Measurements from ENCODE around the gene RARRES1.

The RARRES1 gene

GRCh38 chr3:158685159-158685558 is 47.1 kb downstream of the RARRES1 start:
- DNase-seq (ENCODE audit: low read depth): no peak

GRCh38 chr3:158683230-158683962 is 48.9 kb downstream of the RARRES1 start:
- DNase-seq (ENCODE audit: low read depth): no peak

DNA sequence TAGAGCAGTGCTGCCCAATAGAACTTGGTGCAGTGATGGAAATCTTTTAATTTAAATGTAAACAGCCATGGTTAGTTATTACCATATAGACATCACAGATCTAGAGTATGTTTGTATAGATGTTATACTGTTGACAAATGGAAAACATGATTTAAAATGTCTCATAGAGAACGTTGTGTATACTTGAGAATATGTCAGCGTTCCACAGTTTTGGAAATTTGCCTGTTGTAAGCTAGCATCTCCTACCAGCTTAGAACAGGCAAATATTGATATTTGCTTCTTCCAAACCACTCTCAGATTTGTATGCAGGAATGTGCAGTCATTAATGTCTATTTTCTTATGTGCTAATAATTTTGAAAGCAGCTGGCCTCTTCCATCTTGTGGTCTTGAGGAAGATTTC is 51.4 kb downstream of the RARRES1 start:
- DNase-seq (ENCODE audit: low read depth): no peak

DNA sequence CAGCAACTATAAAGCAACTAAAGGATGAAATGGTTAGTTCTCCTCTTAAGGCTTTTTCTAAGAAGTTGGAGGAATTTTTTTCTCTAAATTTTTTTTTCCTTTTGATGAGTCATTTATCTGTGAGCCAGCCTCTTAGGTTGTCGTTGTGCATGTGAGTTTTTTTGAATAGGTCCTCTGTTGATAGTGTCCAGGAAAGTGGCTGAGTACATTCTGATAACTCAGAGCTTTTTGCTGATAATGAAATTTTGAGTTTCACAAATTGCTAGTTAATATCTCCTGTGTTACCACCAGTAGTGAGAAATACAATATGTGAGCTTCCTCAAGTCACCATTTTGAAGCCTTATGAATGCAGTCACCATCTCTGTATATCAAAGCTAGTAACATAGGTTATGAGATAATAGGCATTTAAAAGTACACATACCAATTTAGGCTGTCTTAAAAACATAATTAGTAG is 52.7 kb downstream of the RARRES1 start:
- no peak for DNase-seq (ENCODE audit: low read depth)

DNA sequence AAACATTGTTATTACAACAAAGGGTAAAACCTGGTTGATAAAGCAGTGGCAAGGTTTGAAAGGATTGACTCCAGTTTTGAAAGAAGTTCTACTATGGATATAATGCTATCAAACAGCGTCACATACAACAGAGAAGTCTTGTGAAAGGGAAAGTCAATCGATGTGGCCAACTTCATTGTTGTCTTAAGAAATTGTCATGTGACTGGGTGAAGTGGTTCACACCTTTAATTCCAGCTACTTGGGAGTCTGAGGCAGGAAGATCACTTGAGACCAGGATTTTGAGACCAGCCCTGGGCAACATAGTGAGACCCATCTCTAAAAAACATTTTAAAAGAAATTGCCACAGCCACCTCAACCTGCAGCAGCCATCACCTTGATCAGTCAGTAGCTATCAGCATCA is 53.6 kb downstream of the RARRES1 start:
- DNase-seq (ENCODE audit: low read depth): no peak

DNA sequence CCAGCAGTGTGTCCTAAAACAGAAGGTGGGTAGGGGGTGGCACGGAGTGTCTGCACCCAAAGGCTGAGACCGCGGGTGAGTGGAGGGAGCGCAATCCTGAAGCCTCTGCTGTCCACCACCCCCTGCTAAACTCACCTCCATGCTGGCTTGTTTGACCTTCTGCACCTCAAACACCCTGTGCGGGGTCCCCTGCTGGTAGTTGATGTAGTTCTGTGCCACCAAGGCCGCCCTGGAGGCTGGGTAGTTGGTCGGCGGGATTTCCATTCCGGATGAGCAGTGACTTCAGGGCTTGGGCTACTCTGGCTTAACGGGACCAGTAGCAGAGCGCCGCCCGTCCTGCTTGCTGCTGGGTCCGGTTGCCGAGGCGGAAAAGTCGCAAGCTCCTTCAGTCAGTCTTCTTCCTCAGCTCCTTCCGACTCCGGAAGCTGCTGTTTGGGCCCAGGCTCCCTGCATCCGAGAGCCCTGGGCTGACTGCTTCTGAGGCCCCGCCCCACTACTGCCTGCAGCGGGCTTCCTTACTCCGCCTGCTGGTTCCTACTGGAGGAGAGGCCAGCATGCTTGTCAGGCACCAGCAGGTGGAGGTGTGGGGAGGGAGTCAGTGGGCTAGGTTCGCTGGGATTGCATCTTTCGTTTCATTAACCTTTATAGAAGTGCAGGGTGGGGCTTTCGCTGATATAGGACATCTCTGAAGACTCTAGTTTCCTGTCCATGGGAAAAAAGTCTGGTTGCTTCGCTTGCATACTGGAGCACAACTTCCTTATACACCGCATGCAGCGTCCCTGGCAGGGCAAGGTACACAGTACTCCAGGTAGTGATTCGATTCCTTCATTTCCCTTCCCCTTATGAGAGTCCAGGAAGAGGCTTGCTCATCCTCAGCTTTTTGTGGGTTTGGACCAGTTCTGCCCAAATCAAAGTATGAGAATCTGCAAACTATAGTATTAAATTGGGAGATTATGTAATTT is 59.8 kb downstream of the RARRES1 start, which contains the start of gene LXN:
TSS of gene LXN (minus strand) at position 434 of the 962 bp plus-strand sequence. CDS start at position 264, 170 bp downstream.
- peak; percentile 71 for DNase-seq (ENCODE audit: low read depth)

GRCh38 chr3:158671821-158672214 is 60.4 kb downstream of the RARRES1 start:
- DNase-seq (ENCODE audit: low read depth): no peak

GRCh38 chr3:158668506-158668905 is 63.8 kb downstream of the RARRES1 start:
- no peak for DNase-seq (ENCODE audit: low read depth)

DNA sequence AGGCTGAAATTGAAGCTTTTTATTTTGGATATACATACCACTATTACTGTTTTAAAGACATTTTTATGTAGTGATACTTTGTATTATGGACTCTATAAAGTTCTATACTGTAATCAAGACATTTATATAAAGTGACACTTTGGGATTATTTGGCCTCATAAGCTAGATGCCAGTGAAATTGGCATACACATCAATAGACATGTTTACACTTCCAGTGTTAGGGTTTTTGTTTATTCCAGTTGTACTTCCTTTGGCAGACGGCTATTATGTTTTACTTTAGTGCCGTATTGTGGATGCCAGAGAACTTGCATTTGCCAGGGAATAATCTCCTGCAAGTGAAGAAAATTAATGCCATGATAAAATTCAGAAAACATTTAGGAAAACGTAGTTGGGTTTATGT is 65.8 kb downstream of the RARRES1 start:
- no peak for DNase-seq (ENCODE audit: low read depth)

GRCh38 chr3:158663832-158664231 is 68.4 kb downstream of the RARRES1 start:
- no peak for DNase-seq (ENCODE audit: low read depth)

DNA sequence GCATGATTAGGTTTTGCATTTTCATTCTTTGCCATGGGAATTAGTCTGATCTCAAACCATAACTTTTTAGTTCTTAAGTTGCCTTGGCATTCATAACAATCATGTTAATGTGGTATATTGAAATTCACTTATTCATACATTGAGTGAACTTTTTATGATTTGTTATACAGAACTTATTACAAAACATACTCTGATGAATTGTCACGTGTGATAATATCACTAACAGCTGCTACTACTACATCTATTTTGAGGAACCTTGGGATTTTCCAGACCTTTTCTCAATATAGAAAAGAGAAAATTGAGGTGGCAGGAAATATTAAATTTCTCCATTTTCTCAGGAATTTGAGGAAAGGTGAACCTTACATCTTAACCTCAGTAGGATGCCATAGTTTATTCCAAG is 69.0 kb downstream of the RARRES1 start:
- DNase-seq (ENCODE audit: low read depth): no peak

- no peak for DNase-seq (ENCODE audit: low read depth)
These were observed 71.5 kb downstream of the RARRES1 start for GRCh38 chr3:158660711-158661110.

- DNase-seq (ENCODE audit: low read depth): peak; percentile 12
These were observed 72.6 kb downstream of the RARRES1 start for GRCh38 chr3:158659454-158660237.

- no peak for DNase-seq (ENCODE audit: low read depth)
These were observed 73.4 kb downstream of the RARRES1 start for GRCh38 chr3:158658889-158659288.

- DNase-seq (ENCODE audit: low read depth): no peak
These were observed 79.8 kb downstream of the RARRES1 start for GRCh38 chr3:158652463-158652862.

- DNase-seq (ENCODE audit: low read depth): no peak
These were observed 81.1 kb downstream of the RARRES1 start for GRCh38 chr3:158651192-158651591.

DNA sequence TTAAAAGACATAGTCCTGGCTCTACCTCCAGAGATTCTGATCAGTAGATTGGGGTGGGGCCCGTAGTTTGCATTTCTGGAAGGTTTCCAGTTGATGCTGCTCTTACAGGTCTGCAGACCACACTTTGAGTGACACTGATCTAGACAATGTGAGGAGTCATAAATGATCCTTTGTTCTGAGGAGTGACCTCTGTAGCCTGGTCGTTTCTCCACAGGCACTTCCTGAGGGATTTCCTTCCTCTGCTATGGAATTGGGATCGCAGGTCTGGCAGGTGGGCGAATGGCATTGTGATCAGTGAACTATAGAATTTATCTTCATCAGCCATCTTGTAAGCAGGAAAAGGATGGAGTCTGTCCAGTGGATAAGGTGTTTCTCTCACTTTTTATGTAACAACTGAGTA is 82.5 kb downstream of the RARRES1 start:
- no peak for DNase-seq (ENCODE audit: low read depth)
